Smooth muscle cell (in vitro differentiated cells): ENCODE data around the gene RUNX1. TPM values are rescaled to one million over a fixed set of nuclear protein-coding genes. Genes with fewer than 3 reads are reported as not detected.

Experiments used
- DNase-seq: peaks from one replicate; lab custom pipeline; 2025; ENCODE audit not compliant: unreplicated experiment; lab: John Stamatoyannopoulos, UW
- H2AFZ ChIP-seq: fragments of 200-600 bp; sonication (generic); 2 replicates; pipeline ENCODE4 v1.6.0; 2016; ENCODE audit warnings: antibody characterized with exemption, low read depth, mild to moderate bottlenecking
- H3F3A ChIP-seq: fragments of 200-600 bp; sonication (generic); 2 replicates; pipeline ENCODE4 v1.6.0; 2017; ENCODE audit warnings: antibody characterized with exemption, low read depth
- H3K27ac ChIP-seq: fragments of 200-600 bp; sonication (generic); 2 replicates; pipeline ENCODE4 v1.5.1; 2016; ENCODE audit warnings: low read depth, mild to moderate bottlenecking
- H3K27me3 ChIP-seq: fragments of 200-600 bp; sonication (generic); 2 replicates; pipeline ENCODE4 v1.6.1; 2016; ENCODE audit warnings: low read depth, mild to moderate bottlenecking
- H3K36me3 ChIP-seq: fragments of 200-600 bp; sonication (generic); 2 replicates; pipeline ENCODE4 v1.5.1; 2016; ENCODE audit warnings: low read depth
- H3K4me1 ChIP-seq: fragments of 200-600 bp; sonication (generic); 2 replicates; pipeline ENCODE4 v1.5.1; 2016; ENCODE audit warnings: low read depth
- H3K4me2 ChIP-seq: fragments of 200-600 bp; sonication (generic); 2 replicates; pipeline ENCODE4 v1.6.0; 2016; ENCODE audit warnings: mild to moderate bottlenecking
- H3K4me3 ChIP-seq: fragments of 200-600 bp; sonication (generic); 2 replicates; pipeline ENCODE4 v1.5.1; 2016; ENCODE audit warnings: mild to moderate bottlenecking
- H3K79me2 ChIP-seq: fragments of 200-600 bp; sonication (generic); 2 replicates; pipeline ENCODE4 v1.6.0; 2016; ENCODE audit warnings: low read depth, mild to moderate bottlenecking
- H3K9ac ChIP-seq: fragments of 200-600 bp; sonication (generic); 2 replicates; pipeline ENCODE4 v1.6.0; 2016; ENCODE audit warnings: low read depth
- H3K9me3 ChIP-seq: fragments of 200-600 bp; sonication (generic); replicated peaks from 2 replicates; pipeline ENCODE4 v1.5.1; 2016; ENCODE audit warnings: low read depth
- H4K20me1 ChIP-seq: fragments of 200-600 bp; sonication (generic); 2 replicates; pipeline ENCODE4 v1.6.0; 2016; ENCODE audit warnings: low read depth
- CTCF ChIP-seq: fragments of 200-600 bp; sonication (generic); IDR thresholded peaks from 2 replicates; pipeline ENCODE4 v1.5.1; 2017; ENCODE audit warnings: borderline replicate concordance, mild to moderate bottlenecking, antibody characterized with exemption; ENCODE audit not compliant: insufficient read depth, poor library complexity, severe bottlenecking
- WGBS: methylation state at CpG from one replicate; pipeline ENCODE4 v1.1.7; 2016; ENCODE audit warnings: low lambda C conversion rate; 5-methylcytosine and 5-hydroxymethylcytosine counted together
- polyA plus RNA-seq: library from polyadenylated mRNA; unstranded; fragments of >200 nt; fragmentation: Nextera tagmentation; extraction: Ambion mirVana; gene quantifications from 2 replicates; pipeline ENCODE4 v1.2.1, GENCODE V29; 2016
- total RNA-seq: library from RNA; depleted of rRNA; stranded (reverse); fragments of >200 nt; gene quantifications from 2 replicates; pipeline ENCODE4 v1.2.3, GENCODE V29; 2014

The RUNX1 gene
- total and polyA plus RNA-seq, 2 experiments from 2014 or later = 33.4 to 97.6 TPM

GRCh38 chr21:35035116-35035515 is 14.0 kb downstream of the RUNX1 start:
- Histone ChIP-seq H3K4me3 (no peak overlapping the region), H3K79me2 (peaks cover 58% of the 10 kb centered on the region), H3F3A (no peaks in the 10 kb centered on the region), H2AFZ (no peak overlapping the region), H3K27ac (no peak overlapping the region), H3K27me3 (no peaks in the 10 kb centered on the region), H3K9me3 (no peaks in the 10 kb centered on the region), H3K4me2 (no peak overlapping the region), H3K4me1 (no peaks in the 10 kb centered on the region), H3K36me3 (no peaks in the 10 kb centered on the region), H4K20me1 (peaks cover 81% of the 10 kb centered on the region), H3K9ac (no peak overlapping the region)
- DNase-seq = no peak
- WGBS = 95% methylated on average over 8 of the region's 8 CpGs
- TF ChIP-seq CTCF = no peak

GRCh38 chr21:35034203-35034926 is 14.7 kb downstream of the RUNX1 start:
- peaks cover 58% of the 10 kb centered on the region for H3K79me2 ChIP-seq
- H3K4me1 ChIP-seq = no peaks in the 10 kb centered on the region
- H4K20me1 ChIP-seq = peaks cover 81% of the 10 kb centered on the region
- no peak overlapping the region for H3K9ac ChIP-seq
- H3K27ac ChIP-seq = no peak overlapping the region
- no peak overlapping the region for H3K4me2 ChIP-seq
- no peaks in the 10 kb centered on the region for H3F3A ChIP-seq
- no peak overlapping the region for H3K4me3 ChIP-seq
- H3K27me3 ChIP-seq = no peaks in the 10 kb centered on the region
- H2AFZ ChIP-seq = no peak overlapping the region
- WGBS = 94% methylated on average over 9 of the region's 9 CpGs
- TF ChIP-seq CTCF = no peak
- H3K9me3 ChIP-seq = no peaks in the 10 kb centered on the region
- H3K36me3 ChIP-seq = no peaks in the 10 kb centered on the region
- DNase-seq = no peak

- Histone ChIP-seq H2AFZ (no peak overlapping the region), H3K9me3 (no peaks in the 10 kb centered on the region), H4K20me1 (peaks cover 82% of the 10 kb centered on the region), H3K9ac (no peak overlapping the region), H3K36me3 (no peaks in the 10 kb centered on the region), H3K4me3 (no peak overlapping the region), H3K27ac (no peak overlapping the region), H3K79me2 (peaks cover 58% of the 10 kb centered on the region), H3K4me1 (no peaks in the 10 kb centered on the region), H3K27me3 (no peaks in the 10 kb centered on the region), H3F3A (peaks cover 8% of the 10 kb centered on the region), H3K4me2 (no peak overlapping the region)
- TF ChIP-seq CTCF = no peak
- WGBS = 83% methylated on average over 2 of the region's 2 CpGs
- no peak for DNase-seq
Observed at GRCh38 chr21:35032474-35033263, 16.4 kb downstream of the RUNX1 start.
